Endothelial cell of umbilical vein (primary cell): ENCODE measurements around the gene TRIM2. TPM values are rescaled to one million over a fixed set of nuclear protein-coding genes. Genes with fewer than 3 reads are reported as not detected.

Source experiments
- BruUV-seq: library from RNA; stranded (reverse); fragments of 400-500 nt; replicated peaks from 2 replicates; lab custom pipeline; 2021; lab: Mats Ljungman, UMichigan
- CTCF ChIA-PET: fragments of 300-600, 350-600 bp; sonication (Branson Sonifier 250); formaldehyde crosslinking; loops from one replicate; lab custom pipeline; 2021; ENCODE audit warnings: antibody characterized with exemption, inconsistent platforms; lab: Charles Lee
- POLR2A ChIA-PET: fragments of 300-600, 350-600 bp; sonication (Branson Sonifier 250); formaldehyde crosslinking; loops from one replicate; lab custom pipeline; 2021; ENCODE audit warnings: antibody characterized with exemption, inconsistent platforms; lab: Charles Lee
- DNase-seq: peaks from one replicate; pipeline ENCODE4 v3.0.0-alpha.2; 2011; ENCODE audit warnings: low read depth, low spot score
- FAIRE-seq: peaks from 2 replicates; lab custom pipeline; 2011; peaks lifted over from hg19 to GRCh38; lab: Jason Lieb, UNC
- H2AFZ ChIP-seq: 2 replicates; pipeline ENCODE4 v1.6.0; 2012; ENCODE audit warnings: low read depth, low read length, control low read depth, inconsistent platforms
- H3K27ac ChIP-seq: 2 replicates; pipeline ENCODE4 v1.5.1; 2011; ENCODE audit warnings: low read depth, mild to moderate bottlenecking, control low read depth, low read length, moderate library complexity; ENCODE audit not compliant: insufficient read depth
- H3K27me3 ChIP-seq, 2 experiments: 2 replicates each; pipeline versions ENCODE4 v1.6.0 to v1.6.1; 2011; ENCODE audit warnings: low read length in 2 of 2, mixed read lengths in 1 of 2; ENCODE audit not compliant: control insufficient read depth in 2 of 2, insufficient read depth in 2 of 2
- H3K36me3 ChIP-seq, 2 experiments: 2 replicates in 1 of 2; 3 replicates in 1 of 2; pipeline ENCODE4 v1.5.1; 2011; ENCODE audit warnings: low read length in 2 of 2, mild to moderate bottlenecking in 1 of 2, moderate library complexity in 1 of 2; ENCODE audit not compliant: control insufficient read depth in 2 of 2, insufficient read depth in 2 of 2; ENCODE audit errors: extremely low read depth in 1 of 2
- H3K4me1 ChIP-seq: 3 replicates; pipeline ENCODE4 v1.5.1; 2011; ENCODE audit warnings: mild to moderate bottlenecking, low read length; ENCODE audit not compliant: control insufficient read depth, insufficient read depth; ENCODE audit errors: extremely low read depth
- H3K4me2 ChIP-seq: 2 replicates; pipeline ENCODE4 v1.6.1; 2011; ENCODE audit warnings: low read length, control low read depth, mixed read lengths; ENCODE audit not compliant: insufficient read depth
- H3K4me3 ChIP-seq, 3 experiments: fragments of 200-600 bp in 1 of 3; sonication (generic), shearing (Covaris generic) in 1 of 3; replicated peaks in 1 of 3; 2 replicates each; pipeline ENCODE4 v1.5.1; 2011 to 2016; ENCODE audit warnings: control low read depth in 3 of 3, low read length in 3 of 3, mild to moderate bottlenecking in 2 of 3, inconsistent platforms in 1 of 3, low read depth in 1 of 3, moderate library complexity in 1 of 3; ENCODE audit not compliant: insufficient read depth in 1 of 3
- H3K79me2 ChIP-seq: 2 replicates; pipeline ENCODE4 v1.6.0; 2012; ENCODE audit warnings: low read length, inconsistent platforms; ENCODE audit not compliant: control insufficient read depth, insufficient read depth
- H3K9ac ChIP-seq: replicated peaks from 2 replicates; pipeline ENCODE3; 2011; ENCODE audit warnings: low read length, control low read depth; ENCODE audit not compliant: insufficient read depth; ENCODE audit errors: extremely low read depth
- H3K9me1 ChIP-seq: replicated peaks from 3 replicates; pipeline ENCODE4 v1.6.0; 2011; ENCODE audit warnings: mild to moderate bottlenecking, low read length; ENCODE audit not compliant: control insufficient read depth, insufficient read depth; ENCODE audit errors: extremely low read depth
- H3K9me3 ChIP-seq: replicated peaks from 2 replicates; pipeline ENCODE4 v1.5.1; 2012; ENCODE audit warnings: low read length, inconsistent platforms; ENCODE audit not compliant: control insufficient read depth, insufficient read depth
- H4K20me1 ChIP-seq: replicated peaks from 2 replicates; pipeline ENCODE3; 2011; ENCODE audit warnings: mild to moderate bottlenecking, low read length; ENCODE audit not compliant: control insufficient read depth, insufficient read depth; ENCODE audit errors: extremely low read depth
- FOS ChIP-seq: IDR thresholded peaks from 2 replicates; pipeline ENCODE4 v1.6.1; 2011; ENCODE audit warnings: mild to moderate bottlenecking, low read length, moderate library complexity, borderline replicate concordance; ENCODE audit not compliant: insufficient read depth
- GATA2 ChIP-seq: IDR thresholded peaks from 2 replicates; pipeline ENCODE4 v1.7.0; 2011; ENCODE audit warnings: low read depth, mild to moderate bottlenecking, moderate library complexity, mixed read lengths, low read length; ENCODE audit not compliant: insufficient read length, insufficient read depth
- JUN ChIP-seq: IDR thresholded peaks from 2 replicates; pipeline ENCODE4 v1.6.1; 2011; ENCODE audit warnings: borderline replicate concordance, low read depth; ENCODE audit not compliant: insufficient read length, insufficient read depth
- POLR2AphosphoS5 ChIP-seq: IDR thresholded peaks from 2 replicates; pipeline ENCODE4 v1.6.1; 2012; ENCODE audit warnings: low read depth, mild to moderate bottlenecking, control low read depth, low read length, moderate library complexity; ENCODE audit not compliant: insufficient read depth
- dilution Hi-C: fragments of 300-500 bp; cut with MboI; formaldehyde crosslinking; loops from one replicate; pipeline ENCODE4 v1.15.0; 2019; ENCODE audit warnings: low sequenced_read_pairs; ENCODE audit not compliant: extremely low pct_ligation_motif_present
- intact Hi-C: fragments of 100-400 bp; cut with micrococcal nuclease; formaldehyde crosslinking; loops from one replicate; pipeline ENCODE4 v1.10.0; 2022
- polyA plus RNA-seq, 4 experiments: library from polyadenylated mRNA; depleted of rRNA in 3 of 4; stranded (reverse) in 3 of 4; unstranded in 1 of 4; fragments of >200 nt; gene quantifications; 2 replicates each; pipeline versions ENCODE4 v1.2.1 to v1.2.3, GENCODE V29; 2011 to 2012; ENCODE audit warnings: missing spikeins in 1 of 4
- total RNA-seq: library from RNA; stranded (reverse); gene quantifications from 2 replicates; pipeline ENCODE4 v1.2.3, GENCODE V29; 2021
- TF ChIP-seq, protein P1 (sequence below): IDR thresholded peaks from 2 replicates; pipeline ENCODE4 v1.6.1; 2011; ENCODE audit not compliant: insufficient read depth, insufficient read length

TRIM2 gene
- total and polyA plus RNA-seq, 2 donors (not counting 3 experiments of a cell fraction or from before 2014, with no cell fraction given): 6.8 to 19.7 TPM

DNA sequence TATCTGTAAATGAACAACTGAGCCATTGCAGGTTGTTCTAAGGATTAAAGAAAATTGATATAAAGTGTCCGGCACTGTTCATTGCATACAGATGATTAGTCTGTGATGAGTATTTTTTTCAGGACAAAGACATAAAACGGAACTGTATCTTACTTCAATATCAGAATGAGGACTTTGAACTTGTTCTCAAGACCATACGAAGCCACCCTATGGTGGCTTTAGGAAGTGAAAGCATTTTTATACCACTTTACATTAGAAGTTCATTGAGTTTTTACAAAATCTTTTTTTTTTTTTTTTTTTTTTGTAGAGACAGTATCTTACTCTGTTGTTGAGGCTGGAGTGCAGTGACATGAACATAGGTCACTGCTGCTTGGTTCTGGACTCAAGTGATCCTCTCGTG is 45.2 kb upstream of the TRIM2 start:
- Histone ChIP-seq H3K9me1 (no peaks in the 10 kb centered on the region), H3K9ac (no peak overlapping the region), H3K4me1 (peaks cover 15% of the 10 kb centered on the region), H3K4me3 (no peak overlapping the region), H3K9me3 (no peaks in the 10 kb centered on the region), H4K20me1 (no peaks in the 10 kb centered on the region), H3K79me2 (no peaks in the 10 kb centered on the region), H3K27ac (no peak overlapping the region), H2AFZ (no peak overlapping the region), H3K36me3 (no peaks in the 10 kb centered on the region), H3K4me2 (no peak overlapping the region), H3K27me3 (peaks cover 14 to 34% of the 10 kb centered on the region in 2 experiments)
- FAIRE-seq (no peak), DNase-seq (no peak)
- intact Hi-C loops (no loop called here), dilution Hi-C loops (no loop called here)
- POLR2A ChIA-PET: no interaction called here
- BruUV-seq: no TSS peak
- CTCF ChIA-PET: interaction anchor here (1.1 to 1.7 kb wide), 3 partner anchors 64 to 489 kb away, joined by 3 to 11 read pairs (median 4); no protein-coding TSS in a partner anchor
- TF ChIP-seq, protein P1, sequence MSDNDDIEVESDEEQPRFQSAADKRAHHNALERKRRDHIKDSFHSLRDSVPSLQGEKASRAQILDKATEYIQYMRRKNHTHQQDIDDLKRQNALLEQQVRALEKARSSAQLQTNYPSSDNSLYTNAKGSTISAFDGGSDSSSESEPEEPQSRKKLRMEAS: no peak

- Histone ChIP-seq H3K9ac (peak overlapping the region; percentile 12), H3K9me3 (no peaks in the 10 kb centered on the region), H3K27ac (peak overlapping the region; percentile 38), H3K4me1 (peaks cover 10% of the 10 kb centered on the region), H3K27me3 (peaks cover 17 to 34% of the 10 kb centered on the region in 2 experiments), H2AFZ (no peak overlapping the region), H3K4me3 (peak overlapping the region in 1 of 3 experiments; percentile 7), H3K9me1 (no peaks in the 10 kb centered on the region), H3K4me2 (peak overlapping the region; percentile 50), H3K79me2 (no peaks in the 10 kb centered on the region), H4K20me1 (no peaks in the 10 kb centered on the region), H3K36me3 (no peaks in the 10 kb centered on the region)
- no TSS peak for BruUV-seq
- POLR2A ChIA-PET: no interaction called here
- DNase-seq (peak; percentile 84), FAIRE-seq (peak; percentile 88)
- TF ChIP-seq POLR2AphosphoS5 (no peak), JUN (peak; percentile 95), GATA2 (no peak), FOS (peak; percentile 79)
- dilution Hi-C loops (no loop called here), intact Hi-C loops (no loop called here)
- CTCF ChIA-PET: interaction anchor here (0.8 to 3.0 kb wide), 10 partner anchors 8 to 488 kb away, joined by 3 to 12 read pairs (median 3); no protein-coding TSS in a partner anchor
These were observed 44.5 kb upstream of the TRIM2 start for GRCh38 chr4:153159728-153160221.
